ENCODE measurements around the gene TTYH1. TPM values are rescaled to one million over a fixed set of nuclear protein-coding genes. Genes with fewer than 3 reads are reported as not detected.
"Not testable (repeated sequence)": the region's sequence is repeated elsewhere in the genome, so short reads cannot be mapped to it uniquely, and the experiment has no call there.

TTYH1 gene
- total RNA-seq, 2 experiments from 2014 or later, result 1.1 to 1.9 TPM

DNA sequence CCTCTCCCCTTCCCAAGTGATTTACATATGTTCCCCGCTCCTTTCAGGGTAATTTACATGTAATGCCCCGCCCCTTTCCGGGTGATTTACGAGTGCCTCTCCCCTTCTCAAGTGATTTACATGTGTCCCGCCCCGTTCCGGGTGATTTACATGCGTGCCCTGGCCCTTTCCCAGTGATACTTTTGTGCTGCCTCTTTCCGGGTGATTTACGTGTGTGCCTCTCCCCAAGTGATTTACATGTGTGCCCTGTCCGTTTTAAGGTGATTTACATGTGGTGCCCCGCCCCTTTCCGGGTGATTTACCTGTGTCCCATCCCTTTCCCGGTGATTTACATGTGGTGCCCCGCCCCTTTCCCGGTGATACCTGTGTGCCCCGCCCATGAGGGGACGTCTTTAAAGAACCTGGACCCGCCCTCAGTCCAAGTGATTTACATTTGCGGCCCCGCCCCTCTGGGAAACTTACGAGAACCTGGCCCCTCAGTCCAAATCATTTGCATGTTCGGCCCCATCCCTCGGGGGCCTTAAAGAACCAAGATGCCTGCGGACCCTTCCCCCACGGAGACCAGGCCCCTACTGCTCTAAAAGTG is 48.9 kb downstream of the TTYH1 start:
- Mint-ChIP-seq H3K4me3 (peak overlapping the region; percentile 93), H3K9me3 (no peaks in the 10 kb centered on the region), H3K27ac (peak overlapping the region; percentile 89), H3K36me3 (peaks cover 10% of the 10 kb centered on the region), H3K27me3 (peaks cover 22% of the 10 kb centered on the region), H3K4me1 (peaks cover 14% of the 10 kb centered on the region)
- peak; percentile 88 for DNase-seq
- ATAC-seq (ENCODE audit: low read depth), result peak; percentile 67
- POLR2A ChIA-PET, result interaction anchor here (0.6 to 2.0 kb wide), 4 partner anchors 11 to 472 kb away, joined by 4 to 16 read pairs (median 7); partner anchors contain the start of gene LENG8

- peaks cover 29% of the 10 kb centered on the region for H3K27me3 Mint-ChIP-seq
- DNase-seq, result peak; percentile 89
- no peaks in the 10 kb centered on the region for H3K9me3 Mint-ChIP-seq
- POLR2A ChIA-PET, result interaction anchor here (0.6 kb wide), 1 partner anchor 16 kb away, joined by 4 read pairs; the partner anchor contains the start of gene LENG8
- H3K27ac Mint-ChIP-seq, result peak overlapping the region; percentile 89
- peak; percentile 47 for ATAC-seq (ENCODE audit: low read depth)
- peaks cover 6% of the 10 kb centered on the region for H3K36me3 Mint-ChIP-seq
- peaks cover 11% of the 10 kb centered on the region for H3K4me1 Mint-ChIP-seq
- peak overlapping the region; percentile 93 for H3K4me3 Mint-ChIP-seq
Observed at GRCh38 chr19:54464630-54465425, 49.6 kb downstream of the TTYH1 start.

DNA sequence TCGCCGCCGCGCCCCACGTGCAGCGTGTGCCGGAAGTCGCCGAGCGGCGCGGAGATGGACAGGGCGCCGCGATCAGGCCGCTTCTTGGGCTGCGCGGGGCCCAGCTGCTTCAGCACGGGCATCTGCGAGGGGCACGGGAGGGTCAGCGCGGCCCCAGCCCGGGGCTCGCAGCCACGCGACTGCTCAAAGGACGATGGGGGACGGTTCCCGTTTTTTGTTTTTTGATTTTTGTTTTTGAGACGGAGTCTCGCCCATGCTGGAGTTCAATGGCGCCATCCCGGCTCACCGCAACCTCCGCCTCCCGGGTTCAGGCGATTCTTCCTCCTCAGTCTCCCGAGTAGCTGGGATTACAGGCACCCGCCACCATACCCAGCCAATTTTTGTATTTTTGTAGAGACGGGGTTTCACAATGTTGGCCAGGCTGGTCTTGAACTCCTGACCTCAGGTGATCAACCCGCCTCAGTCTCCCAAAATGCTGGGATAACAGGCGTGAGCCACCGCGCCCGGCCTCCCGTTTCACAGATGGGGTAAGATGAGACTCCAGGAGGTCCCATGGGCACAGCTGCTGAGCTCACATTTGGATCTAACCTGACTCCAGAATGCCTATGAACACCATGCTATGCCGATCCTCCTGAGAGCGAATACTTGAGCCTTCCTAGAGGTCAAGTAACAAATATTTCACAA is 50.3 kb downstream of the TTYH1 start:
- Mint-ChIP-seq H3K4me3 (peak overlapping the region; percentile 52), H3K9me3 (no peaks in the 10 kb centered on the region), H3K27ac (peak overlapping the region; percentile 12), H3K4me1 (peaks cover 11% of the 10 kb centered on the region), H3K36me3 (peaks cover 6% of the 10 kb centered on the region), H3K27me3 (peaks cover 36% of the 10 kb centered on the region)
- DNase-seq, result no peak
- POLR2A ChIA-PET, result interaction anchor here (0.6 kb wide), 1 partner anchor 17 kb away, joined by 4 read pairs; the partner anchor contains the start of gene LENG8
- ATAC-seq (ENCODE audit: low read depth), result no peak

- H3K27ac Mint-ChIP-seq; POLR2A ChIA-PET; H3K36me3 Mint-ChIP-seq; ATAC-seq (ENCODE audit: low read depth); DNase-seq; H3K9me3 Mint-ChIP-seq: not testable (repeated sequence)
- H3K27me3 Mint-ChIP-seq, result peaks cover 40% of the 10 kb centered on the region
- H3K4me1 Mint-ChIP-seq, result peaks cover 11% of the 10 kb centered on the region
- H3K4me3 Mint-ChIP-seq, result peak overlapping the region; percentile 52
Observed at GRCh38 chr19:54466110-54466480, 50.8 kb downstream of the TTYH1 start.

GRCh38 chr19:54469496-54469934 is 54.3 kb downstream of the TTYH1 start:
- Mint-ChIP-seq H3K4me3 (no peak overlapping the region), H3K27ac (no peak overlapping the region), H3K27me3 (peaks cover 55% of the 10 kb centered on the region), H3K4me1 (peaks cover 6% of the 10 kb centered on the region), H3K9me3 (no peaks in the 10 kb centered on the region), H3K36me3 (no peaks in the 10 kb centered on the region)
- no peak for ATAC-seq (ENCODE audit: low read depth)
- no peak for DNase-seq
- POLR2A ChIA-PET, result no interaction called here

GRCh38 chr19:54470276-54470887 is 55.1 kb downstream of the TTYH1 start:
- DNase-seq, result no peak
- POLR2A ChIA-PET, result no interaction called here
- H3K27me3 Mint-ChIP-seq, result peaks cover 60% of the 10 kb centered on the region
- H3K4me1 Mint-ChIP-seq, result peaks cover 3% of the 10 kb centered on the region
- no peak for ATAC-seq (ENCODE audit: low read depth)
- no peaks in the 10 kb centered on the region for H3K36me3 Mint-ChIP-seq
- no peak overlapping the region for H3K4me3 Mint-ChIP-seq
- no peaks in the 10 kb centered on the region for H3K9me3 Mint-ChIP-seq
- no peak overlapping the region for H3K27ac Mint-ChIP-seq

- no peak overlapping the region for H3K27ac Mint-ChIP-seq
- POLR2A ChIA-PET, result interaction anchor here (0.6 kb wide), 1 partner anchor 242 kb away, joined by 4 read pairs; no protein-coding TSS in a partner anchor
- H3K4me3 Mint-ChIP-seq, result peak overlapping the region; percentile 22
- DNase-seq, result peak; percentile 31
- peaks cover 55% of the 10 kb centered on the region for H3K27me3 Mint-ChIP-seq
- no peaks in the 10 kb centered on the region for H3K36me3 Mint-ChIP-seq
- no peak for ATAC-seq (ENCODE audit: low read depth)
- H3K4me1 Mint-ChIP-seq, result peaks cover 3% of the 10 kb centered on the region
- H3K9me3 Mint-ChIP-seq, result no peaks in the 10 kb centered on the region
Observed at GRCh38 chr19:54470991-54471782, 55.9 kb downstream of the TTYH1 start.

- DNase-seq (no peak), ATAC-seq (ENCODE audit: low read depth) (peak; percentile 26)
- POLR2A ChIA-PET, result interaction anchor here (1.3 kb wide), 1 partner anchor 25 kb away, joined by 4 read pairs; the partner anchor contains the start of gene LENG8
- H3K36me3 Mint-ChIP-seq, result no peaks in the 10 kb centered on the region
- H3K27me3 Mint-ChIP-seq, result peaks cover 60% of the 10 kb centered on the region
- H3K27ac Mint-ChIP-seq, result no peak within 1 kb of the TSS
- no peaks in the 10 kb centered on the region for H3K9me3 Mint-ChIP-seq
- H3K4me3 Mint-ChIP-seq, result no peak within 1 kb of the TSS
- peaks cover 3% of the 10 kb centered on the region for H3K4me1 Mint-ChIP-seq
Observed at GRCh38 chr19:54473071-54473891, 58.0 kb downstream of the TTYH1 start, which contains the start of gene CDC42EP5. CDC42EP5 (minus strand) TSS chr19:54473296; CDS start chr19:54465547, 7,749 bp downstream.

DNA sequence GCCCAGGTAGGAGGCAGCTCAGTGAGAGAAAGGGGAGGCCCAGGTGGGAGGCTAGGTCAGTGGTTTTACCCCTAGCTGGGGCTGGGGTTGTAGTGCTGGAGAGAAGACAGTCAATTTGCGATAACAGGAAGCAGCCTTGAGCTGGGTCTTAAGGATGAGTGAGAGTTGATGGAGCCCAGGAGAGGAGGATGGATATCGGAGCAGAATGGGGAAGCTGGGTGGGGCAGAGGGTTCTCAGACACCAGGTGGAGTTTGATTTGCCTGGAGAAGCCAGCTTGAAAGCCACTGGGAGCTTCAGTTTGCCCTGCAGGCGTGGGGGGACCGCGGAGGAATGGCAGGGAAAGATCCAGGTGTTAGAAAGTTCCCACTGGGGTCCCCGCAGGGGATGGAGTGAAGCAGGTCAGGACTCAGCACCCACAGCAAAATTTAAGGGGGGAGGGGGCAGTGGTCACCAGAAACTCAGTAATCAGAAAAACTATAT is 58.7 kb downstream of the TTYH1 start:
- H3K27me3 Mint-ChIP-seq, result peaks cover 57% of the 10 kb centered on the region
- DNase-seq (no peak), ATAC-seq (ENCODE audit: low read depth) (peak; percentile 14)
- POLR2A ChIA-PET, result interaction anchor here (1.3 kb wide), 1 partner anchor 25 kb away, joined by 4 read pairs; the partner anchor contains the start of gene LENG8
- H3K27ac Mint-ChIP-seq, result no peak overlapping the region
- H3K4me3 Mint-ChIP-seq, result no peak overlapping the region
- peaks cover 3% of the 10 kb centered on the region for H3K4me1 Mint-ChIP-seq
- no peaks in the 10 kb centered on the region for H3K9me3 Mint-ChIP-seq
- H3K36me3 Mint-ChIP-seq, result no peaks in the 10 kb centered on the region

DNA sequence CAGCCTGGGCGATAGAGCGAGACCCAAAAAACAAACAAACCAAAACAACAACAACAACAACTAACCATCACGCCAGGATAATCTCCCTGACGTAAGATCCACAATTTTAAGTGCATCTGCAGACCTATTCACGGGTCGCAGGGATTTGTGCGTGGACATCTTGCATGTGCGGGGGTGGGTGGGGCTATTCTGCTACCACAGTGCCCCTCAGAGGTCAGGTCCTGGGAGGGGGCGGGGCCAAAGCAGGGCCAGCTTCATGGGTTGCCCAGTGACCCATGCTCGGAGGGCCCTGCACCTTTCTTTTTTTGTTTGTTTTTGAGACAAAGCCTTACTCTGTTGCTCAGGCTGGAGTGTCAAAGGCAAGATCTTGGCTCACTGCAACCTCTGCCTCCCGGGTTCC is 60.4 kb downstream of the TTYH1 start:
- Mint-ChIP-seq H3K4me3 (no peak overlapping the region), H3K36me3 (no peaks in the 10 kb centered on the region), H3K9me3 (no peaks in the 10 kb centered on the region), H3K27me3 (peaks cover 48% of the 10 kb centered on the region), H3K27ac (no peak overlapping the region), H3K4me1 (peaks cover 11% of the 10 kb centered on the region)
- POLR2A ChIA-PET, result no interaction called here
- no peak for DNase-seq
- no peak for ATAC-seq (ENCODE audit: low read depth)

- ATAC-seq (ENCODE audit: low read depth), result no peak
- H3K27me3 Mint-ChIP-seq, result peaks cover 45% of the 10 kb centered on the region
- no peak overlapping the region for H3K27ac Mint-ChIP-seq
- H3K4me1 Mint-ChIP-seq, result peaks cover 20% of the 10 kb centered on the region
- POLR2A ChIA-PET, result interaction anchor here (0.5 kb wide), 1 partner anchor 391 kb away, joined by 6 read pairs; no protein-coding TSS in a partner anchor
- no peak overlapping the region for H3K4me3 Mint-ChIP-seq
- no peaks in the 10 kb centered on the region for H3K36me3 Mint-ChIP-seq
- DNase-seq, result no peak
- H3K9me3 Mint-ChIP-seq, result no peaks in the 10 kb centered on the region
Observed at GRCh38 chr19:54477650-54478049, 62.4 kb downstream of the TTYH1 start.

Measured in activated naive CD8-positive, alpha-beta T cell treated with anti-CD3 and anti-CD28 coated beads, Interleukin-2, amount 10 ng/mL, durations not matched to agents 7 days and 5 days (primary cell).